Endodermal cell (in vitro differentiated cells): ENCODE measurements around the gene ZNF280A. TPM values are rescaled to one million over a fixed set of nuclear protein-coding genes. Genes with fewer than 3 reads are reported as not detected.

ENCODE experiments used
- DNase-seq: peaks from one replicate; pipeline ENCODE4 v3.0.0-alpha.2; 2017
- H3K27ac ChIP-seq: 2 replicates; pipeline ENCODE4 v1.5.1; 2013; ENCODE audit warnings: mild to moderate bottlenecking, low read depth, low read length, moderate library complexity
- H3K27me3 ChIP-seq: 2 replicates; pipeline ENCODE4 v1.6.1; 2013; ENCODE audit warnings: mild to moderate bottlenecking, low read length, moderate library complexity; ENCODE audit not compliant: insufficient read depth, control insufficient read depth, poor library complexity, severe bottlenecking
- H3K36me3 ChIP-seq: 2 replicates; pipeline ENCODE4 v1.7.0; 2013; ENCODE audit warnings: mild to moderate bottlenecking, low read length, moderate library complexity; ENCODE audit not compliant: control insufficient read depth, insufficient read depth
- H3K4me1 ChIP-seq: one replicate; pipeline ENCODE4 v1.7.0; 2013; ENCODE audit warnings: low read length; ENCODE audit not compliant: control insufficient read depth, insufficient read depth
- H3K4me3 ChIP-seq: 2 replicates; pipeline ENCODE4 v1.5.1; 2013; ENCODE audit warnings: mild to moderate bottlenecking, low read length, moderate library complexity
- H3K9ac ChIP-seq: 2 replicates; pipeline ENCODE4 v1.6.1; 2013; ENCODE audit warnings: mild to moderate bottlenecking, low read length, moderate library complexity; ENCODE audit not compliant: poor library complexity, severe bottlenecking; ENCODE audit errors: extremely low read depth
- H3K9me3 ChIP-seq: 2 replicates; pipeline ENCODE4 v1.6.1; 2013; ENCODE audit warnings: mild to moderate bottlenecking, low read length, moderate library complexity; ENCODE audit not compliant: control insufficient read depth
- H3K27ac Mint-ChIP-seq: 2 replicates; pipeline ENCODE4 v1.8.0; 2020; ENCODE audit warnings: mixed read lengths
- H3K27me3 Mint-ChIP-seq: 2 replicates; pipeline ENCODE4 v1.8.0; 2021; ENCODE audit warnings: mild to moderate bottlenecking, mixed read lengths; ENCODE audit not compliant: insufficient read depth
- H3K36me3 Mint-ChIP-seq: 2 replicates; pipeline ENCODE4 v1.8.0; 2020; ENCODE audit warnings: low read depth, mixed read lengths
- H3K4me1 Mint-ChIP-seq: 2 replicates; pipeline ENCODE4 v1.8.0; 2020; ENCODE audit warnings: mixed read lengths
- H3K4me3 Mint-ChIP-seq: 2 replicates; pipeline ENCODE4 v1.8.0; 2020; ENCODE audit warnings: mild to moderate bottlenecking, moderate library complexity, mixed read lengths
- H3K9me3 Mint-ChIP-seq: 2 replicates; pipeline ENCODE4 v1.8.0; 2020; ENCODE audit warnings: mild to moderate bottlenecking, mixed read lengths
- WGBS, 2 experiments: methylation state at CpG; one replicate each; pipeline versions ENCODE4 v1.1.5 to v1.1.7; 2013; ENCODE audit warnings: missing lambda C conversion rate in 2 of 2, mixed read lengths in 1 of 2; ENCODE audit not compliant: insufficient coverage in 1 of 2, insufficient read length in 1 of 2; 5-methylcytosine and 5-hydroxymethylcytosine counted together
- total RNA-seq, 2 donors: library from RNA; stranded (reverse); fragmentation: NEBNext Ultra II Directional in 1 of 2; extraction: Animal tissue kit (Norgen Biotek cat#: 25700) in 1 of 2; gene quantifications; 2 replicates in 1 of 2; 3 replicates in 1 of 2; pipeline ENCODE4 v1.2.1, GENCODE V29; 2021
- TF ChIP-seq, protein P1 (sequence below): fragments of 200-600 bp; sonication (generic); conservative IDR thresholded peaks from 2 replicates; pipeline ENCODE4 v1.5.0; 2021; ENCODE audit warnings: antibody characterized with exemption, mild to moderate bottlenecking

ZNF280A gene
- total RNA-seq, 2 donors from 2014 or later, result 0.55 to 2.1 TPM

- Mint-ChIP-seq H3K27ac (no peak overlapping the region), H3K4me3 (no peak overlapping the region), H3K9me3 (no peaks in the 10 kb centered on the region), H3K36me3 (peaks cover 44% of the 10 kb centered on the region), H3K4me1 (no peaks in the 10 kb centered on the region), H3K27me3 (peaks cover 5% of the 10 kb centered on the region)
- Histone ChIP-seq H3K9ac (no peak overlapping the region), H3K27me3 (no peaks in the 10 kb centered on the region), H3K4me3 (no peak overlapping the region), H3K27ac (no peak overlapping the region), H3K4me1 (no peaks in the 10 kb centered on the region), H3K36me3 (peaks cover 55% of the 10 kb centered on the region), H3K9me3 (no peaks in the 10 kb centered on the region)
- TF ChIP-seq, protein P1, sequence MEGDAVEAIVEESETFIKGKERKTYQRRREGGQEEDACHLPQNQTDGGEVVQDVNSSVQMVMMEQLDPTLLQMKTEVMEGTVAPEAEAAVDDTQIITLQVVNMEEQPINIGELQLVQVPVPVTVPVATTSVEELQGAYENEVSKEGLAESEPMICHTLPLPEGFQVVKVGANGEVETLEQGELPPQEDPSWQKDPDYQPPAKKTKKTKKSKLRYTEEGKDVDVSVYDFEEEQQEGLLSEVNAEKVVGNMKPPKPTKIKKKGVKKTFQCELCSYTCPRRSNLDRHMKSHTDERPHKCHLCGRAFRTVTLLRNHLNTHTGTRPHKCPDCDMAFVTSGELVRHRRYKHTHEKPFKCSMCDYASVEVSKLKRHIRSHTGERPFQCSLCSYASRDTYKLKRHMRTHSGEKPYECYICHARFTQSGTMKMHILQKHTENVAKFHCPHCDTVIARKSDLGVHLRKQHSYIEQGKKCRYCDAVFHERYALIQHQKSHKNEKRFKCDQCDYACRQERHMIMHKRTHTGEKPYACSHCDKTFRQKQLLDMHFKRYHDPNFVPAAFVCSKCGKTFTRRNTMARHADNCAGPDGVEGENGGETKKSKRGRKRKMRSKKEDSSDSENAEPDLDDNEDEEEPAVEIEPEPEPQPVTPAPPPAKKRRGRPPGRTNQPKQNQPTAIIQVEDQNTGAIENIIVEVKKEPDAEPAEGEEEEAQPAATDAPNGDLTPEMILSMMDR, result no peak
- DNase-seq, result no peak
- 84 to 94% methylated on average over 3 of the region's 3 CpGs for WGBS, 2 experiments
These were observed 34.5 kb downstream of the ZNF280A start for GRCh38 chr22:22485524-22485923.

DNA sequence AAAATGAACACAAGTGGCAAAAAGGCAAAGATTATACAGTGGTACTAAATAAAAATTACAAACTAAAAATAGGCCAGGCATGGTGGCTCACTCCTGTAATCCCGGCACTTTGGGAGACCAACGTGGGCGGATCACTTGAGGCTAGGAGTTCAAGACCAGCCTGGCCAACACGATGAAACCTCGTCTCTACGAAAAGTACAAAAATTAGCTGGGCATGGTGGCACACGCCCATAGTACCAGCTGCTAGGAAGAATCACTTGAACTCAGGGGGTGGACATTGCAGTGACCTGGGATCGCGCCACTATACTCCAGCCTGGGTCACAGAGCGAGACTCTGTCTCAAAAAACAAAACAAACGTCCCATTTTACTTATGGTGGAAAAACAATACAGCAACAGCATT, 36.0 kb downstream of the ZNF280A start:
- WGBS, 2 experiments, result 87 to 97% methylated on average over 9 to 11 of the region's 11 CpGs
- Mint-ChIP-seq H3K4me3 (no peak overlapping the region), H3K27ac (no peak overlapping the region), H3K36me3 (peaks cover 38% of the 10 kb centered on the region), H3K9me3 (no peaks in the 10 kb centered on the region), H3K4me1 (no peaks in the 10 kb centered on the region), H3K27me3 (peaks cover 14% of the 10 kb centered on the region)
- no peak for DNase-seq
- H3K27me3 ChIP-seq, result no peaks in the 10 kb centered on the region
- H3K4me1 ChIP-seq, result no peaks in the 10 kb centered on the region
- no peaks in the 10 kb centered on the region for H3K9me3 ChIP-seq
- no peak overlapping the region for H3K4me3 ChIP-seq
- TF ChIP-seq, protein P1, result no peak
- H3K27ac ChIP-seq, result no peak overlapping the region
- peaks cover 44% of the 10 kb centered on the region for H3K36me3 ChIP-seq
- H3K9ac ChIP-seq, result no peak overlapping the region

DNA sequence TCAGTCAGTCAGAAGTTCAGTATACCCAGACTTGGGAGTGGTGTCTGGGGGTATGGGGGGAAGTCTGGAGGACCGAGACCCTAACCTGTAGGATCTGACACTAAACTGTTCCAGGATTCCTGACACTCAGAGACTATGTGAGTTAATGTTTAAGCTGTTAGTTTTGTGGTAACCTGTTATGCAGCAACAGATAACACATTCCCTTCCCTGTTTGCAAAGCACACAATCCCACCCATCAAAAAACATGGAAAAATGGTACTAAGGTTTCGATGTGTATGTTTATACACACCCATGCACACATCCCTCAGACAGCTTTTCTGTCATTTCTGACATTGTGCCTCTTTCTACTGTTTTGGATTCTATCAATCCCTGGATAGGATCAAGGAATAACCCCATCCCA, 39.1 kb downstream of the ZNF280A start:
- H3K27ac Mint-ChIP-seq, result no peak overlapping the region
- H3K4me1 Mint-ChIP-seq, result no peaks in the 10 kb centered on the region
- 89 to 100% methylated on average over 1 to 2 of the region's 2 CpGs for WGBS, 2 experiments
- no peak overlapping the region for H3K27ac ChIP-seq
- H3K4me3 ChIP-seq, result no peak overlapping the region
- H3K27me3 ChIP-seq, result no peaks in the 10 kb centered on the region
- peaks cover 16% of the 10 kb centered on the region for H3K36me3 Mint-ChIP-seq
- no peaks in the 10 kb centered on the region for H3K4me1 ChIP-seq
- no peaks in the 10 kb centered on the region for H3K9me3 Mint-ChIP-seq
- no peak for DNase-seq
- no peak overlapping the region for H3K9ac ChIP-seq
- TF ChIP-seq, protein P1, result no peak
- no peak overlapping the region for H3K4me3 Mint-ChIP-seq
- H3K9me3 ChIP-seq, result no peaks in the 10 kb centered on the region
- peaks cover 19% of the 10 kb centered on the region for H3K27me3 Mint-ChIP-seq
- peaks cover 16% of the 10 kb centered on the region for H3K36me3 ChIP-seq
